Measurements from ENCODE around the gene CELSR1.

DNA sequence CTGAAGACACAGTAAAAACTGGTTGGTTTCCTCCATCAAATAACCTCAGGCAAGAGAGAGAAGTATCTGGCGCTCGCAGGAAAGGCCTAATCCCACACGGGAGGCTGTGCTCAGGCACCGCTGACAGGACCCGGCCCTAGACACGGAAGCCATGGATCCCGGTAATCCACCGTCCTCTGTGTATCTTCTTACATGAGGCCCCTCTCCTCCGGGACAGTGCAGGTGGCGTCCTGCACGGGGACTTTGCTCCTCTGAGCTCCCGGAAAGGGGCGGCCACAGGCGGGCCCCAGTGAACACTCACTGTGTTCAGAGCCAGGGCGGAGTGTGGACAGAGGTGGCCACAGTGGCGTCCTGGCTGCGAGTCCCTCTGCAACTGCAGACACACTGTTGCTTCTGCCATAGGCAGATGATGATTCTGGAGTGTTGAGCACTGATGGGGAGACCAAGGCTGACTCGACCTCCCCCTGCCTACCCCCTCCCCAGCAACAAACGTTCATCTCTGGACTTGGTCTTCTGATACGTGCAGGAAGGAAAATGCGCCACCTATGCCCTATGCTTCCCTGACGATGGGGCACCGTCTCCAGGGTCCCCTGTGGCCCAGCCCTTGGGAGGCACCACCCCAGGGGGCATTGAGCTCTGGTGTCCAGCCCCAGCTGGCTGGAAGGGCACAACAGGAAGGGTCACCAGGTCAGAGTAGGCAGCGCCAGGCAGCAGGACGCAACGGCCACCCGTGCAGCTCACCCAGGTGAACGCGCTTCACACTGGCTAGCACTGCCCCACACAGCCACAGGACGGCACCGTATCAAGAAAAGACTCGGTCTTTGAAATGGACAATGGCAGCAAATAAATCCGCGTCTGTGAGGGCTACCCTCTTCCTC is 106.2 kb downstream of the CELSR1 start:
- TF ChIP-seq, protein P1, sequence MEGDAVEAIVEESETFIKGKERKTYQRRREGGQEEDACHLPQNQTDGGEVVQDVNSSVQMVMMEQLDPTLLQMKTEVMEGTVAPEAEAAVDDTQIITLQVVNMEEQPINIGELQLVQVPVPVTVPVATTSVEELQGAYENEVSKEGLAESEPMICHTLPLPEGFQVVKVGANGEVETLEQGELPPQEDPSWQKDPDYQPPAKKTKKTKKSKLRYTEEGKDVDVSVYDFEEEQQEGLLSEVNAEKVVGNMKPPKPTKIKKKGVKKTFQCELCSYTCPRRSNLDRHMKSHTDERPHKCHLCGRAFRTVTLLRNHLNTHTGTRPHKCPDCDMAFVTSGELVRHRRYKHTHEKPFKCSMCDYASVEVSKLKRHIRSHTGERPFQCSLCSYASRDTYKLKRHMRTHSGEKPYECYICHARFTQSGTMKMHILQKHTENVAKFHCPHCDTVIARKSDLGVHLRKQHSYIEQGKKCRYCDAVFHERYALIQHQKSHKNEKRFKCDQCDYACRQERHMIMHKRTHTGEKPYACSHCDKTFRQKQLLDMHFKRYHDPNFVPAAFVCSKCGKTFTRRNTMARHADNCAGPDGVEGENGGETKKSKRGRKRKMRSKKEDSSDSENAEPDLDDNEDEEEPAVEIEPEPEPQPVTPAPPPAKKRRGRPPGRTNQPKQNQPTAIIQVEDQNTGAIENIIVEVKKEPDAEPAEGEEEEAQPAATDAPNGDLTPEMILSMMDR (IDR thresholded peaks at IDR 0.05 in 2 of 3, conservative IDR thresholded peaks at IDR 0.05 in 1 of 3; ENCODE audit: borderline replicate concordance in 1 of 3, insufficient read depth in 1 of 3, low read depth in 2 of 3, low read length in 2 of 3), result no peak
- no peak for TF ChIP-seq POLR2A (IDR thresholded peaks at IDR 0.05; ENCODE audit: borderline replicate concordance, extremely low read depth, insufficient read depth, insufficient read length)
- TF ChIP-seq, protein P2, sequence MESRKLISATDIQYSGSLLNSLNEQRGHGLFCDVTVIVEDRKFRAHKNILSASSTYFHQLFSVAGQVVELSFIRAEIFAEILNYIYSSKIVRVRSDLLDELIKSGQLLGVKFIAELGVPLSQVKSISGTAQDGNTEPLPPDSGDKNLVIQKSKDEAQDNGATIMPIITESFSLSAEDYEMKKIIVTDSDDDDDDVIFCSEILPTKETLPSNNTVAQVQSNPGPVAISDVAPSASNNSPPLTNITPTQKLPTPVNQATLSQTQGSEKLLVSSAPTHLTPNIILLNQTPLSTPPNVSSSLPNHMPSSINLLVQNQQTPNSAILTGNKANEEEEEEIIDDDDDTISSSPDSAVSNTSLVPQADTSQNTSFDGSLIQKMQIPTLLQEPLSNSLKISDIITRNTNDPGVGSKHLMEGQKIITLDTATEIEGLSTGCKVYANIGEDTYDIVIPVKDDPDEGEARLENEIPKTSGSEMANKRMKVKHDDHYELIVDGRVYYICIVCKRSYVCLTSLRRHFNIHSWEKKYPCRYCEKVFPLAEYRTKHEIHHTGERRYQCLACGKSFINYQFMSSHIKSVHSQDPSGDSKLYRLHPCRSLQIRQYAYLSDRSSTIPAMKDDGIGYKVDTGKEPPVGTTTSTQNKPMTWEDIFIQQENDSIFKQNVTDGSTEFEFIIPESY (IDR thresholded peaks at IDR 0.05; ENCODE audit: extremely low read depth, insufficient replicate concordance, low read length), result no peak
- TF ChIP-seq POLR2AphosphoS5 (IDR thresholded peaks at IDR 0.05; ENCODE audit: low read depth, low read length), result no peak
